Measurements from ENCODE around the gene GYG2.
"Not testable (repeated sequence)": the region's sequence is repeated elsewhere in the genome, so short reads cannot be mapped to it uniquely, and the experiment has no call there.

GYG2 gene

GRCh38 chrX:2892816-2893215, 64.1 kb downstream of the GYG2 start:
- Histone ChIP-seq H3K4me3 (replicated peaks; ENCODE audit: low read depth, low read length) (no peak overlapping the region), H3K36me3 (ENCODE audit: control insufficient read depth, insufficient read depth, low read length) (no peaks in the 10 kb centered on the region), H3K27me3 (replicated peaks; ENCODE audit: control insufficient read depth, insufficient read depth, low read length) (no peaks in the 10 kb centered on the region)
- no peak for TF ChIP-seq CTCF (IDR thresholded peaks at IDR 0.05; ENCODE audit: insufficient read depth, low read length, poor library complexity, severe bottlenecking)
- no peak for DNase-seq (ENCODE audit: extremely low read depth, insufficient read length)

GRCh38 chrX:2894885-2895292, 66.2 kb downstream of the GYG2 start:
- TF ChIP-seq CTCF (IDR thresholded peaks at IDR 0.05; ENCODE audit: insufficient read depth, low read length, poor library complexity, severe bottlenecking) = no peak
- no peak for DNase-seq (ENCODE audit: extremely low read depth, insufficient read length)
- no peaks in the 10 kb centered on the region for H3K36me3 ChIP-seq (ENCODE audit: control insufficient read depth, insufficient read depth, low read length)

GRCh38 chrX:2897311-2897689, 68.6 kb downstream of the GYG2 start:
- no peak for DNase-seq (ENCODE audit: extremely low read depth, insufficient read length)
- H3K36me3 ChIP-seq (ENCODE audit: control insufficient read depth, insufficient read depth, low read length) = no peaks in the 10 kb centered on the region
- H3K27me3 ChIP-seq (replicated peaks; ENCODE audit: control insufficient read depth, insufficient read depth, low read length) = no peaks in the 10 kb centered on the region
- H3K4me3 ChIP-seq (replicated peaks; ENCODE audit: low read depth, low read length) = no peak overlapping the region
- TF ChIP-seq CTCF (IDR thresholded peaks at IDR 0.05; ENCODE audit: insufficient read depth, low read length, poor library complexity, severe bottlenecking) = no peak

More at GRCh38 chrX:2894885-2895292, 66.2 kb downstream of the GYG2 start:
- no peak overlapping the region for H3K4me3 ChIP-seq (replicated peaks; ENCODE audit: low read depth, low read length)
- H3K27me3 ChIP-seq (replicated peaks; ENCODE audit: control insufficient read depth, insufficient read depth, low read length) = no peaks in the 10 kb centered on the region

DNA sequence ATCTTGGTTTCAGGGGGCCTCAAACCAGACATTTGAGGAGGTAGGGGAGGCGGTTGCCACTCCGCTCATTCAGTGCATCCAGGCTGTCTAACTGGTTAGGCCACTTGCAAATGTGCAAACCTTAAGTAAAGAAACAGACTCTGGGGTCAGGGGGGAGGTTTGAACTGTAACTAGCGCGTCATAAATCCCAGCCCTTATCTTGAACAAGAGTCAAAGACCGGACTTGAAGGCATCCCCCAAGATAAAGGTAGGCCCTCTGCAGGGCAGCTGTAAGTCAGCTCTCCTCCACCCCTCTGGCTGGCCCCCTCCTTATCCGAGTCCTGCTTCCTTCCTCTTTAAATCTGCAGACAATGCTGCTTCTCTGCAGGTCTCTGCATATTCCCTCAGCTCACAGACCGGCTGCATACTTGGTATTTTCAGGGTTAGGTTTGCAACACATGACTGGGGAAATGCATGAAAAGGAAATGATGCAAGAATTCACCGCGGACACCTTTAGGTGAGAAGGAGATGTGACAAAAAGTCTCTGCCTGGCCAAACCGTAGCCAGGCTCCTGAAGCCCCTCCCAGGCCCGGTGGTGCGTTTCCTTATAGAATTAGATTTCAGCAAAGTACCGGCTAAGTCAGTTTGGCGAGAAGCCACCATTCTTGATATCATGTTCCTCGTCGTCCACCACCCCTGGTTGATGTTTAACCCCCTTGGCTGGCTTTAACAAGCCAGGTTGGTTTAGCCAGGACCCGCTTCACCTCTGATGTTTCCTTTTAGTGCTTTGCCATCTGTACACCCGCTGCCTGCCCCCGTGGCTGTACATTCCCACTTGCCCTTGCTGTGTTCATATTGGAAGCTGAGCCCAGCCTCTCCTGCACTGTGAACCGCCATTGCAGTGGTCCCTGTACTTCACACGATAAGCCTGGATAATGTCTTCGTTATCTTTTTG, 69.2 kb downstream of the GYG2 start:
- not testable (repeated sequence) for H3K27me3 ChIP-seq (replicated peaks; ENCODE audit: control insufficient read depth, insufficient read depth, low read length); H3K4me3 ChIP-seq (replicated peaks; ENCODE audit: low read depth, low read length); H3K36me3 ChIP-seq (ENCODE audit: control insufficient read depth, insufficient read depth, low read length); DNase-seq (ENCODE audit: extremely low read depth, insufficient read length)

DNA sequence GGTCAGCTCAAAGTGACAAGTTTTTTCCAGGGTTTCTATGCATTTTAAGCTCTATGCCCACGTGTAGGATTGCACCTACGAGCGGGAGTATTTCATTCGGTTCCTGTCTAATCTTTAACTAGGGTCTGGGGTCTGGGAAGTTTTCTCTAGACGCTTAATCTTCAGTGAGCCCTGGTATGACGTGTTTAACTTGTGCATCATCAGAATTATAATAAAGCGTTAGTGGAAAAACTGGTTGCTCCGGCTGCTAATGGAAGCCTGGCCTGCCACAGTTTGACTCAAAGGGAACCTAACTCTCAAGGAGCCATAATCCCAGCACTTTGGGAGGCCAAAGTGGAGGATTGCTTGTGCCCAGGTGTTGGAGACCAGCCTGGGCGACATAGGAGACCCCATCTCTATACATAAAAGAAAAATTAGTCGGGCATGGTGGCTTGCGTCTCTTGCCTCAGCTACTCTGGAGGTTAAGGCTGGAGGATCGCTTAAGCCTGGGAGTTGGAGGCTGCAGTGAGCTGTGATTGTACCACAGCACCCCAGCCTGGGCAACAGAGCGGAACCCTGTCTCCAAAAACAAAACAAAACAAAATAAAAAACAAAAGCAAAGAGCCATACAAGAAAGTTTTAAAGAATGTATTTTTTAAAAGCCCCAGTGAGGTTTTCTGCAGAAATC, 70.2 kb downstream of the GYG2 start:
- no peaks in the 10 kb centered on the region for H3K36me3 ChIP-seq (ENCODE audit: control insufficient read depth, insufficient read depth, low read length)
- H3K27me3 ChIP-seq (replicated peaks; ENCODE audit: control insufficient read depth, insufficient read depth, low read length) = no peaks in the 10 kb centered on the region
- no peak for DNase-seq (ENCODE audit: extremely low read depth, insufficient read length)
- no peak for TF ChIP-seq CTCF (IDR thresholded peaks at IDR 0.05; ENCODE audit: insufficient read depth, low read length, poor library complexity, severe bottlenecking)
- H3K4me3 ChIP-seq (replicated peaks; ENCODE audit: low read depth, low read length) = no peak overlapping the region

GRCh38 chrX:2901367-2902036, 72.8 kb downstream of the GYG2 start:
- DNase-seq (ENCODE audit: extremely low read depth, insufficient read length) = no peak
- no peak for TF ChIP-seq CTCF (IDR thresholded peaks at IDR 0.05; ENCODE audit: insufficient read depth, low read length, poor library complexity, severe bottlenecking)
- Histone ChIP-seq H3K4me3 (replicated peaks; ENCODE audit: low read depth, low read length) (no peak overlapping the region), H3K27me3 (replicated peaks; ENCODE audit: control insufficient read depth, insufficient read depth, low read length) (no peaks in the 10 kb centered on the region), H3K36me3 (ENCODE audit: control insufficient read depth, insufficient read depth, low read length) (no peaks in the 10 kb centered on the region)
